Memory B cell (primary cell): ENCODE results near the gene LDAH.

Source experiments
- ATAC-seq: fragments of 150-1000 bp; cut with Tn5 transposase; 2 replicates; pipeline ENCODE4 v1.10.0; 2021; ENCODE audit warnings: low read depth, mild to moderate bottlenecking, moderate library complexity
- DNase-seq, 2 donors: peaks; one replicate each; pipeline ENCODE4 v3.0.0; 2022; ENCODE audit warnings: low spot score in 2 of 2
- H3K27ac Mint-ChIP-seq: one replicate; pipeline ENCODE4 v1.8.0; 2022; ENCODE audit warnings: mild to moderate bottlenecking, moderate library complexity, mixed read lengths
- H3K27me3 Mint-ChIP-seq: one replicate; pipeline ENCODE4 v1.8.0; 2022; ENCODE audit warnings: mixed read lengths
- H3K36me3 Mint-ChIP-seq: one replicate; pipeline ENCODE4 v1.8.0; 2022; ENCODE audit warnings: mild to moderate bottlenecking, mixed read lengths
- H3K4me1 Mint-ChIP-seq: one replicate; pipeline ENCODE4 v1.8.0; 2022; ENCODE audit warnings: mixed read lengths
- H3K4me3 Mint-ChIP-seq: one replicate; pipeline ENCODE4 v1.8.0; 2022; ENCODE audit warnings: mild to moderate bottlenecking, moderate library complexity, mixed read lengths
- H3K9me3 Mint-ChIP-seq: one replicate; pipeline ENCODE4 v1.8.0; 2022; ENCODE audit warnings: mixed read lengths

Gene LDAH

GRCh38 chr2:20696366-20696765 lies 126.5 kb downstream of the LDAH start:
- H3K4me1 Mint-ChIP-seq: peaks cover 27% of the 10 kb centered on the region
- no peaks in the 10 kb centered on the region for H3K9me3 Mint-ChIP-seq
- no peak overlapping the region for H3K27ac Mint-ChIP-seq
- H3K4me3 Mint-ChIP-seq: no peak overlapping the region
- DNase-seq (no peak), ATAC-seq (no peak)
- no peaks in the 10 kb centered on the region for H3K27me3 Mint-ChIP-seq
- H3K36me3 Mint-ChIP-seq: peaks cover 9% of the 10 kb centered on the region

DNA sequence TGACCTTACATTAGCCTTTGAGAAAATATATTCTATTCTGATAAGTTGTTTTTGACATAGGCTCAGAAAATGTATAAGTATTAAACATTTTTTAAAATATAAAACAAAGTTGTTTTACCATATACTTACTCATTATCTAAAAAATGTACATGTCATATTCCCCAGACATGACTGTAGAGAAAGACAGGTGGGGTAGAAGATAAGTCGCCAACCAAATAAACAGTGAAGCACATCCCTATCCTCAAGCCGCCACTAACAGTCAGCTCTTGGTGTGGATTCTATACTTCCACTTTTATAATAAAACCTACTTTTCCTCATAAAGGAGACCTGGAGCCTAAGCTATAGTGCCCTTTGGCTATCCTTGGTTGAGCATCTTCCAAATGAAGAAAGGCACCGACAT lies 129.6 kb downstream of the LDAH start:
- peaks cover 14% of the 10 kb centered on the region for H3K4me1 Mint-ChIP-seq
- no peaks in the 10 kb centered on the region for H3K9me3 Mint-ChIP-seq
- DNase-seq: no peak
- H3K27ac Mint-ChIP-seq: no peak overlapping the region
- H3K36me3 Mint-ChIP-seq: peaks cover 18% of the 10 kb centered on the region
- no peaks in the 10 kb centered on the region for H3K27me3 Mint-ChIP-seq
- H3K4me3 Mint-ChIP-seq: no peak overlapping the region
- ATAC-seq: no peak

DNA sequence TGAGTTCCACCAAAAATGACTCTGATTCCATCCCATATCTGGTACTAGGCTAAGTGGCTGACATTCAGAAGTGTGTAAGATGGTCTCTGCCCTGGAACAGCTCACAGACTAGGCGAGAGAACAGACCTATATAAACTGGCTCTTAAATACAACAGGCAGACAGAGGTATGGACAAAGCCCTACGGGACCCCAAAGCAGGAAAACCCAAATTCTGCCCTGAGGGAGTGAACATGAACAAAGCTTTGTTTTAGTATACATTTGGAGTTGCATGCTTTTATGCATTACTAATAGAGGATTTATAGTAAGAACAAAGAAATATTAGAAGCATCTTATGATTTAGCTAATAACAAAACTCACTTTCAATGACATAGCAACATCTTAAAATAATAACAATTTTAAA lies 130.8 kb downstream of the LDAH start:
- H3K9me3 Mint-ChIP-seq: no peaks in the 10 kb centered on the region
- peaks cover 14% of the 10 kb centered on the region for H3K4me1 Mint-ChIP-seq
- H3K27ac Mint-ChIP-seq: no peak overlapping the region
- no peaks in the 10 kb centered on the region for H3K27me3 Mint-ChIP-seq
- ATAC-seq (no peak), DNase-seq (no peak)
- peaks cover 22% of the 10 kb centered on the region for H3K36me3 Mint-ChIP-seq
- H3K4me3 Mint-ChIP-seq: no peak overlapping the region

DNA sequence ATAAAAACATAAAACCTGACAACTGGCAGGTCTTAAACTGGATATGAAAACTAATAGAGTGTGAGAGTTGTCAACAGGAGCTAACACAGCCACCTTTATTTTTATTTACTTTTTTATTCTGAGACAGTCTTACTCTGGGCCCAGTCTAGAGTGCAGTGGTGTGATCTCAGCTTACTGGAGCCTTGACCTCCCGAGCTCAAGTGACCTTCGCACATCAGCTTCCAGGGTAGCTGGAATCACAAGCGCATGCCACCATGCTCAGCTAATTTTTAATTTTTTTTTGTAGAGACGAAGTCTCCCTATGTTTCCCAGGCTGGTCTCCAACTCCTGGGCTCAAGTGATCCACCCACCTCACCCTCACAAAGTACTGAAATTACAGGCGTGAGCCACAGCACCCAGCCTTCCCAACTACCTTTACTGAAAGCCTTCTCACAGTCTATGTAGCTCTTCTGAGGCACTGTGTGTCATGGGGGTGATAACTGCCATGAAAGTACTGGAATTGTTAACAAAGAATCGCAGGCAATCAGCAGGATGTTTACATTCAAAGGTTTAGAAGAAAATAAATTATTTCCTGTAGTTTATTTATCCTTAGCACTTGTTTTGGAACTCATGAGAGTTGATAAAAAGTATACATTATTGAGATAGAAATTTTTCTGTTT lies 131.7 kb downstream of the LDAH start:
- no peaks in the 10 kb centered on the region for H3K27me3 Mint-ChIP-seq
- ATAC-seq (no peak), DNase-seq (no peak)
- H3K36me3 Mint-ChIP-seq: peaks cover 27% of the 10 kb centered on the region
- H3K4me3 Mint-ChIP-seq: no peak overlapping the region
- peaks cover 10% of the 10 kb centered on the region for H3K4me1 Mint-ChIP-seq
- no peaks in the 10 kb centered on the region for H3K9me3 Mint-ChIP-seq
- H3K27ac Mint-ChIP-seq: no peak overlapping the region

GRCh38 chr2:20689428-20690264 lies 133.3 kb downstream of the LDAH start:
- peaks cover 2% of the 10 kb centered on the region for H3K4me1 Mint-ChIP-seq
- no peaks in the 10 kb centered on the region for H3K27me3 Mint-ChIP-seq
- peaks cover 29% of the 10 kb centered on the region for H3K36me3 Mint-ChIP-seq
- no peak overlapping the region for H3K27ac Mint-ChIP-seq
- no peak overlapping the region for H3K4me3 Mint-ChIP-seq
- H3K9me3 Mint-ChIP-seq: no peaks in the 10 kb centered on the region
- DNase-seq: no peak
- no peak for ATAC-seq

- no peak for DNase-seq
- Mint-ChIP-seq H3K4me1 (peaks cover 12% of the 10 kb centered on the region), H3K9me3 (no peaks in the 10 kb centered on the region), H3K36me3 (peaks cover 31% of the 10 kb centered on the region), H3K27ac (no peak overlapping the region), H3K27me3 (no peaks in the 10 kb centered on the region), H3K4me3 (no peak overlapping the region)
- no peak for ATAC-seq
These were observed 135.6 kb downstream of the LDAH start for GRCh38 chr2:20687260-20687832.

DNA sequence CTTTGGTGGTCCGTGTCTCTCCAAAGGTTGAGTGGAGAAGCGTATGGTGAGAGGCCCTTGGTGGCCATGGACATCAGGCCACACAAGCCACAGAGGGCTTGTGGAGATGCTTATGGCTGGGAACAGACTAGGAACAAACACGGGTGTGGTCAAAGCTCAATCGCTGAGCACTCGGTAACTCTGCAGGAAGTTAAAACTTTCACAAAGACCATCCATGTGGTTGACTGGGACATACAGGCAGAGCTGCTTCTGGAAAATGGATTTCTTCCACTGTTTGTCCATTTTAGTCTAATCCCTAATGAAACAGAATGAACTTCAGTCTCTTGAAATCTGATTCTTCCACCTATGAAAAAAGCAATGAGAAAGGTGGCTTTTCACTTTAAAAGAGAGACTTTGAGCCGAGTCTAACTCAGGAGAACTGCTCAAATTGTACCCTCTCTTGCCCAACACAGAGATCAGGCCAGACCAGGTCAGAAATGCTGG lies 138.3 kb downstream of the LDAH start:
- DNase-seq (no peak), ATAC-seq (no peak)
- no peak overlapping the region for H3K4me3 Mint-ChIP-seq
- peak overlapping the region; percentile 11 for H3K27ac Mint-ChIP-seq
- H3K27me3 Mint-ChIP-seq: no peaks in the 10 kb centered on the region
- peaks cover 18% of the 10 kb centered on the region for H3K4me1 Mint-ChIP-seq
- H3K9me3 Mint-ChIP-seq: no peaks in the 10 kb centered on the region
- peaks cover 33% of the 10 kb centered on the region for H3K36me3 Mint-ChIP-seq

GRCh38 chr2:20682167-20682920 lies 140.6 kb downstream of the LDAH start:
- ATAC-seq (no peak), DNase-seq (no peak)
- Mint-ChIP-seq H3K9me3 (no peaks in the 10 kb centered on the region), H3K36me3 (peaks cover 19% of the 10 kb centered on the region), H3K27ac (peak overlapping the region; percentile 83), H3K27me3 (no peaks in the 10 kb centered on the region), H3K4me1 (peaks cover 21% of the 10 kb centered on the region), H3K4me3 (no peak overlapping the region)

GRCh38 chr2:20680744-20681375 lies 142.0 kb downstream of the LDAH start:
- ATAC-seq (no peak), DNase-seq (no peak)
- peaks cover 7% of the 10 kb centered on the region for H3K36me3 Mint-ChIP-seq
- H3K4me1 Mint-ChIP-seq: peaks cover 35% of the 10 kb centered on the region
- no peak overlapping the region for H3K4me3 Mint-ChIP-seq
- peak overlapping the region; percentile 88 for H3K27ac Mint-ChIP-seq
- H3K27me3 Mint-ChIP-seq: no peaks in the 10 kb centered on the region
- H3K9me3 Mint-ChIP-seq: no peaks in the 10 kb centered on the region

DNA sequence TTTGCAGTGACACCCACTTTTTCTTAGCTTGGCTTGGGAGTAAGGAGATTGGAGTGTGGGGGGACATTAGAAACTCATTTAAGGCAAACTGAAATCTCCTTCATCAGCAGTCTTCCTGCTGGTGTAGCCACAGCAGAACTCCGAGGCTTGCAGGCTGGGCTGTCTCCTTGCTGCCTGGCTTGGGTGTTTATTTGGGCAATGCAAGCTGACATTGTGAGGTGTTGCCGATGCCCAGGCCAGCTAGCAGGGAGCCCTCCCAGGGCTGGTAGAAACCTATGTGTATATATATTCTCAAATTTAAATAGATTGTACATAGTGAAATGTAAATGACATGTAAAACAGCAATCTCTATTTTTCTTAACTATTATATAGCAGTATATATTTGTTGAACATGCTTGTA lies 144.1 kb downstream of the LDAH start:
- Mint-ChIP-seq H3K4me3 (no peak overlapping the region), H3K27me3 (no peaks in the 10 kb centered on the region), H3K4me1 (peaks cover 44% of the 10 kb centered on the region), H3K27ac (peak overlapping the region; percentile 90), H3K36me3 (peaks cover 3% of the 10 kb centered on the region), H3K9me3 (no peaks in the 10 kb centered on the region)
- DNase-seq (no peak), ATAC-seq (no peak)

DNA sequence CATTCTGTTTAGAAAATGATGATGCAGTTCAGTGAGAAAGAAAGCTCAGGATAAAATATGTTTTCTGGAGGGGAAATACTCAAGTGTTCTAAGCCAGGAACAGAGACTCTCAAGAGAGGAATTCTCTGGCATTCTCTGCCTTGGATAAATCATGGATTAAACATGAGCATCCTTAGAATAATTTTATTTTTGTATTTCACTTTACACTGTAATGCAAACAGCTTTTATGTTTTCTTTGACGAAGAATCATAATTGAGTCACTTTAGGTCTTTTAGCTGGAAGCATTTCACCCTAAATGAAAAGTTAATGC lies 144.9 kb downstream of the LDAH start:
- H3K9me3 Mint-ChIP-seq: no peaks in the 10 kb centered on the region
- ATAC-seq: no peak
- no peaks in the 10 kb centered on the region for H3K27me3 Mint-ChIP-seq
- H3K36me3 Mint-ChIP-seq: peaks cover 3% of the 10 kb centered on the region
- H3K4me1 Mint-ChIP-seq: peaks cover 44% of the 10 kb centered on the region
- peak overlapping the region; percentile 77 for H3K4me3 Mint-ChIP-seq
- no peak for DNase-seq
- H3K27ac Mint-ChIP-seq: peak overlapping the region; percentile 90

- peak; percentile 27 for ATAC-seq
- no peaks in the 10 kb centered on the region for H3K27me3 Mint-ChIP-seq
- peaks cover 41% of the 10 kb centered on the region for H3K4me1 Mint-ChIP-seq
- DNase-seq: no peak
- H3K27ac Mint-ChIP-seq: peak overlapping the region; percentile 90
- H3K4me3 Mint-ChIP-seq: peak overlapping the region; percentile 77
- H3K36me3 Mint-ChIP-seq: peaks cover 3% of the 10 kb centered on the region
- no peaks in the 10 kb centered on the region for H3K9me3 Mint-ChIP-seq
These were observed 145.4 kb downstream of the LDAH start for GRCh38 chr2:20677301-20678085.
